HCT116 (cell line): ENCODE data around the gene PNMT.

Experiments
- CEBPB ChIP-seq: IDR thresholded peaks from 2 replicates; pipeline ENCODE4 v1.6.1; 2012; ENCODE audit warnings: low read depth
- CTCF ChIP-seq, 3 experiments: fragments of 200-600 bp in 1 of 3; sonication (generic) in 1 of 3; IDR thresholded peaks in 2 of 3; conservative IDR thresholded peaks in 1 of 3; 2 replicates each; pipeline ENCODE4 v1.5.1; 2012 to 2017; ENCODE audit warnings: low read depth in 2 of 3, low read length in 2 of 3, antibody characterized with exemption in 1 of 3, borderline replicate concordance in 1 of 3, control low read depth in 1 of 3, mild to moderate bottlenecking in 1 of 3, mixed read lengths in 1 of 3, mixed run types in 1 of 3, moderate library complexity in 1 of 3; ENCODE audit not compliant: insufficient read depth in 1 of 3
- EZH2 ChIP-seq: fragments of 200-600 bp; sonication (generic); IDR thresholded peaks from 2 replicates; pipeline ENCODE4 v1.6.1; 2017; ENCODE audit warnings: antibody characterized with exemption, mixed run types
- JUND ChIP-seq: IDR thresholded peaks from 2 replicates; pipeline ENCODE4 v1.6.1; 2012
- POLR2A ChIP-seq: IDR thresholded peaks from 2 replicates; pipeline ENCODE4 v1.7.0; 2011; ENCODE audit warnings: borderline replicate concordance; ENCODE audit not compliant: insufficient read depth, insufficient read length; ENCODE audit errors: extremely low read depth
- TF ChIP-seq, protein P1 (sequence below): IDR thresholded peaks from 2 replicates; pipeline ENCODE4 v1.6.1; 2012

GRCh38 chr17:39640591-39641031 lies 27.6 kb upstream of the PNMT start:
- TF ChIP-seq, protein P1, sequence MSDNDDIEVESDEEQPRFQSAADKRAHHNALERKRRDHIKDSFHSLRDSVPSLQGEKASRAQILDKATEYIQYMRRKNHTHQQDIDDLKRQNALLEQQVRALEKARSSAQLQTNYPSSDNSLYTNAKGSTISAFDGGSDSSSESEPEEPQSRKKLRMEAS, result no peak
- TF ChIP-seq POLR2A (no peak), EZH2 (no peak), CTCF (IDR thresholded peaks at IDR 0.05 in 2 of 3, conservative IDR thresholded peaks at IDR 0.05 in 1 of 3; ENCODE audit: borderline replicate concordance in 1 of 3, insufficient read depth in 1 of 3, low read depth in 2 of 3, low read length in 2 of 3) (no peak), JUND (no peak), CEBPB (no peak)
